GM23248 (cell line): ENCODE results near the gene GP2.

Source experiments
- EZH2 ChIP-seq: fragments of 200-600 bp; sonication (generic); IDR thresholded peaks from 2 replicates; pipeline ENCODE4 v1.6.1; 2018; ENCODE audit warnings: antibody characterized with exemption, mild to moderate bottlenecking; ENCODE audit not compliant: insufficient read depth, poor library complexity, severe bottlenecking
- EZH2phosphoT487 ChIP-seq: fragments of 200-600 bp; sonication (generic); IDR thresholded peaks from 2 replicates; pipeline ENCODE4 v1.6.1; 2018; ENCODE audit warnings: antibody characterized with exemption, moderate library complexity, mild to moderate bottlenecking, low read depth; ENCODE audit not compliant: insufficient read depth

DNA sequence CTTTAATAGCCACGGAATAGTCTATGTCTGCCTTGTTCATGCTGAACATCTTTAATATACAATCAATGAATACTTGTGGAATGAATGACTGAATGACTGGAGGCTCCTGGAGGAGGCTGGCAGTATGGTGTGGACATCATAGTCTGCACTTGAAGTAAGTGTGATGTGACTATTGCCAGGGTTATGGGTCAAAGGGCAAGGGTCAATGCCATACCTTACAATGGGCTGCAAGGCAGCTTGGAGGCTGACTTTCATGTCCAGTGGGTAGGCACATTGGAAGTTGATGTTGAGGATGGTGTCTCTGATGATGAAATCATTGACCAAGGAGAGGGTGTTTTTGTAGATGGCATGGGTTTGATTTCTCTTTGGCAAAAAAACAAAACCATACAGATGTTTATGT lies 7.9 kb downstream of the GP2 start:
- TF ChIP-seq EZH2phosphoT487 (no peak), EZH2 (no peak)
